ENCODE measurements around the gene DYNLT3. TPM values are rescaled to one million over a fixed set of nuclear protein-coding genes. Genes with fewer than 3 reads are reported as not detected.

DYNLT3 gene
- total RNA-seq, 1 donor from 2014 or later, result 10.8 TPM

DNA sequence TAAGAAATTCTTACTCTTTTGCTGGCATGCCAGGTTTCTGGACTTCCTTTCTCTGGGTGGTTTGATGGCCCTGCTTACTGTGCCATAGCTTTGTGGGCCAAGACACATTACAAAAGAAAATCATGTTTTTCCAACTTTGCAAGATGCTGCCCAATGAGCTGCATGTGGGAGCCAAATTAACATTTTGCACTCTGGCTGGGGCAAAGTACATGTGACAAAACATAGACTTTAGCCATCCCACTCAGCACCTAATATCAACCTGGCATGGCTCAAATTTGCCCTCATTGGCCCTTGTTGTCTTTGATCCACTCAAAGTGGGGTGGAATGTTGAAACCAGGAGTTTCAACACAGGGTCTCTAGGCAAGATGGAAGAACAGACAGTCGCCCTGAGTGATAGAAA is 40.0 kb upstream of the DYNLT3 start:
- no peaks in the 10 kb centered on the region for H3K27me3 Mint-ChIP-seq (ENCODE audit: low read depth)
- no peaks in the 10 kb centered on the region for H3K36me3 Mint-ChIP-seq
- peaks cover 23% of the 10 kb centered on the region for H3K9me3 Mint-ChIP-seq

DNA sequence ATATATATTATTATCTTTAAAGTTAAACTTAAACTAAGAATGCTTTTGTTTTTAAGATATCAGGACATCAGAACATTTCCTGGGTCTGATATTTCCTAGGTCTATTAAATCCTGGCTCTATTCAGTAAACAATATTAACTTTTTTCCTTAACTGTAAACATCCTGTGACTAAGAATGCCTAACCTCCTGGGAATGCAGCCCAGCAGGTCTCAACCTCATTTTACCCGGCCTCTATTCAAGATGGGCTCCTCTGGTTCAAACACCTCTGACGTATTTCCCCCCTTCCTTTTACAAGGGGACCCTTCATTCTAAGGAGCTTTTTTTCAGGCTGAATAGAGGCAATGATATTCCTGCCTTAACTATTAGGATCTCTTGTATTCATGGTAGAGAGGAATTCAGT is 35.8 kb upstream of the DYNLT3 start:
- peaks cover 33% of the 10 kb centered on the region for H3K9me3 Mint-ChIP-seq
- no peaks in the 10 kb centered on the region for H3K4me1 Mint-ChIP-seq
- H3K27me3 Mint-ChIP-seq (ENCODE audit: low read depth), result no peaks in the 10 kb centered on the region
- H3K4me3 Mint-ChIP-seq, result no peak overlapping the region
- H3K27ac Mint-ChIP-seq, result no peak overlapping the region
- DNase-seq (ENCODE audit: low spot score in 2 of 2, unreplicated experiment in 2 of 2), result no peak
- TF ChIP-seq, protein P1, sequence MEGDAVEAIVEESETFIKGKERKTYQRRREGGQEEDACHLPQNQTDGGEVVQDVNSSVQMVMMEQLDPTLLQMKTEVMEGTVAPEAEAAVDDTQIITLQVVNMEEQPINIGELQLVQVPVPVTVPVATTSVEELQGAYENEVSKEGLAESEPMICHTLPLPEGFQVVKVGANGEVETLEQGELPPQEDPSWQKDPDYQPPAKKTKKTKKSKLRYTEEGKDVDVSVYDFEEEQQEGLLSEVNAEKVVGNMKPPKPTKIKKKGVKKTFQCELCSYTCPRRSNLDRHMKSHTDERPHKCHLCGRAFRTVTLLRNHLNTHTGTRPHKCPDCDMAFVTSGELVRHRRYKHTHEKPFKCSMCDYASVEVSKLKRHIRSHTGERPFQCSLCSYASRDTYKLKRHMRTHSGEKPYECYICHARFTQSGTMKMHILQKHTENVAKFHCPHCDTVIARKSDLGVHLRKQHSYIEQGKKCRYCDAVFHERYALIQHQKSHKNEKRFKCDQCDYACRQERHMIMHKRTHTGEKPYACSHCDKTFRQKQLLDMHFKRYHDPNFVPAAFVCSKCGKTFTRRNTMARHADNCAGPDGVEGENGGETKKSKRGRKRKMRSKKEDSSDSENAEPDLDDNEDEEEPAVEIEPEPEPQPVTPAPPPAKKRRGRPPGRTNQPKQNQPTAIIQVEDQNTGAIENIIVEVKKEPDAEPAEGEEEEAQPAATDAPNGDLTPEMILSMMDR (IDR thresholded peaks at IDR 0.05; ENCODE audit: unreplicated experiment), result no peak
- no peaks in the 10 kb centered on the region for H3K36me3 Mint-ChIP-seq

More for the DNA sequence above, 40.0 kb upstream of the DYNLT3 start:
- H3K27ac Mint-ChIP-seq, result no peak overlapping the region
- H3K4me3 Mint-ChIP-seq, result no peak overlapping the region
- DNase-seq (ENCODE audit: low spot score in 2 of 2, unreplicated experiment in 2 of 2), result no peak
- TF ChIP-seq, protein P1 (IDR thresholded peaks at IDR 0.05; ENCODE audit: unreplicated experiment), result no peak
- no peaks in the 10 kb centered on the region for H3K4me1 Mint-ChIP-seq

DNA sequence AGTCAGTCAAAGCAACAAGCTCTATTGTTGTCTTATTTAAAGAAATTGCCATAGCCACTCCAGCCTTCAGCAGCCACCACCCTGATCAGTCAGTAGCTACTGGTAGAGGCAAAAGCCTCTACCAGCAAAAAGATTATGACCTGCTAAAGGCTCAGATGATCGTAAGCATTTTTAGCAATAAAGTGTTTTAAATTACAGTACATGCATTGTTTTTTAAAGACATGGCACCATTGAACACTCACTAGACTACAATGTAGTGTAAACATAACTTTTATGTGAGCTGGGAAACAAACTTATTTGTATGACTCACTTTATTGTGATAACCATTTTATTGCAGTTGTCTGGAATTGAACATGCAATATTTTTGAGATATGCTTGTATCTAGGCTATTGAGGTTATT is 32.3 kb upstream of the DYNLT3 start:
- no peak for DNase-seq (ENCODE audit: low spot score in 2 of 2, unreplicated experiment in 2 of 2)
- no peak overlapping the region for H3K4me3 Mint-ChIP-seq
- TF ChIP-seq, protein P1 (IDR thresholded peaks at IDR 0.05; ENCODE audit: unreplicated experiment), result no peak
- H3K36me3 Mint-ChIP-seq, result no peaks in the 10 kb centered on the region
- H3K27ac Mint-ChIP-seq, result no peak overlapping the region
- H3K27me3 Mint-ChIP-seq (ENCODE audit: low read depth), result no peaks in the 10 kb centered on the region
- H3K4me1 Mint-ChIP-seq, result no peaks in the 10 kb centered on the region
- peaks cover 40% of the 10 kb centered on the region for H3K9me3 Mint-ChIP-seq

DNA sequence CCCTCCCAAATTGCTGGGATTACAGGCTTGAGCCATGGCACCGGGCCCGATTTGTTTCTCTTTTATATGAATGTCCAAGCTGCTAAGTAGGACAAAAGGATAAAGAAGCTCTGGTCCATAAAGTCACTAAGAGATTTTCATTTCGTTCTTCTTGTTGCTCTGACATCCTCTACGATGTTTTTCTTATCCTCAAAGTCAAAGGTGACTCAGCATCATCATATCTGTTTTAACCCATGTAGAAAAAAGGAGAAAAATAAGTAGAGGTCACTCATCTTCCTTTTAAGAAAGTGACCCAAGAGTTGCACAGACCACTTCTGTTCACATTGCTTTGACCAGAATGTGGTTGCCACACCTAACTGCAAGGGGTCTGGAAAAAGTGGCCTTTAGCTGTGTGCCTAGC is 29.3 kb upstream of the DYNLT3 start:
- Mint-ChIP-seq H3K27me3 (ENCODE audit: low read depth) (no peaks in the 10 kb centered on the region), H3K4me3 (no peak overlapping the region), H3K9me3 (peaks cover 37% of the 10 kb centered on the region), H3K36me3 (no peaks in the 10 kb centered on the region), H3K4me1 (no peaks in the 10 kb centered on the region), H3K27ac (no peak overlapping the region)
- no peak for DNase-seq (ENCODE audit: low spot score in 2 of 2, unreplicated experiment in 2 of 2)
- TF ChIP-seq, protein P1 (IDR thresholded peaks at IDR 0.05; ENCODE audit: unreplicated experiment), result no peak

DNA sequence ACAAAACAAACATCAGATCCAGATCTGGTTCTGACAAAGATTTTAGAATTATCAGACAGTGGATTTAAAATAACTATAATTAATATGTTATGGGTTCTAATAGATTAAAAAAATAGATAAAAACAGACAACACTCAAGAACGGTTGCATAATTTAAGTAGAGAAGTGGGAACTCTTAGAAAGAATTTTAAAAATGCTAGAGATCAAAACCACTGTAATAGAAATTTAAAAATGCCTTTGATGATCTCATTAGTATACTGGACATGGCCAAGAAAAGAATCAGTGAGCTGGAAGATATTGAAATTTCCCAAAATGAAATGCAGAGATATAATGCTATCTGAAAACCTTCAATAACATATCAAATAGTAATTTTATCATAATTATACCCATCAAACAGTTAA is 28.3 kb upstream of the DYNLT3 start:
- no peak for DNase-seq (ENCODE audit: low spot score in 2 of 2, unreplicated experiment in 2 of 2)
- Mint-ChIP-seq H3K4me1 (no peaks in the 10 kb centered on the region), H3K36me3 (no peaks in the 10 kb centered on the region), H3K27ac (no peak overlapping the region), H3K4me3 (no peak overlapping the region), H3K27me3 (ENCODE audit: low read depth) (no peaks in the 10 kb centered on the region), H3K9me3 (peaks cover 32% of the 10 kb centered on the region)
- TF ChIP-seq, protein P1 (IDR thresholded peaks at IDR 0.05; ENCODE audit: unreplicated experiment), result no peak

DNA sequence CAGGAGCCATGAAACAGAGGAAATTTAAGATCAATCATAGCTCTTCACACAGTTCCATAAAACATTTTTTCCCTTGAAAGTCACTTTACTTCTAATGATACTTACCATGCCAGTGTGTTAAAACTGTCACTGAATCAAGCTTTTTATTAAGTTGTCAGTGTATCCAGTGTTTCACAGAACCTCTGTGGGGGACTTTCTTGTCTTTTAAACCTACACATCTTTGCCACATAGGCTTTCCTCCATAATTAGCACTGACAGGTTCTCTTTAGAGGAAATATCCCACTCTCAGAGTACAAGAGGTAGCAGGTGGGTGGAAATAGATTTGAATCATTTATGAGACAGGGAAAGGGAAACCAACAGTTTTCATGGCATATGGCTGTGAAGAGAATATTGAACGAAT is 25.8 kb upstream of the DYNLT3 start:
- Mint-ChIP-seq H3K27me3 (ENCODE audit: low read depth) (no peaks in the 10 kb centered on the region), H3K4me3 (no peak overlapping the region), H3K36me3 (no peaks in the 10 kb centered on the region), H3K4me1 (no peaks in the 10 kb centered on the region), H3K27ac (no peak overlapping the region), H3K9me3 (peaks cover 38% of the 10 kb centered on the region)
- no peak for DNase-seq (ENCODE audit: low spot score in 2 of 2, unreplicated experiment in 2 of 2)
- TF ChIP-seq, protein P1 (IDR thresholded peaks at IDR 0.05; ENCODE audit: unreplicated experiment), result no peak
